Muscle of arm (tissue), 12 donors: Measurements from ENCODE around the gene TGM2. TPM values are rescaled to one million over a fixed set of nuclear protein-coding genes. Genes with fewer than 3 reads are reported as not detected.

ENCODE experiments used
- DNase-seq: peaks from one replicate; pipeline ENCODE4 v3.0.0-alpha.2; 2013
- polyA plus RNA-seq, 12 donors: library from polyadenylated mRNA; unstranded; fragments of 120-200 nt; gene quantifications; one replicate each; pipeline ENCODE4 v1.2.1, GENCODE V29; 2013; ENCODE audit not compliant: insufficient read length in 12 of 12

The TGM2 gene
- polyA plus RNA-seq, 12 donors = 9.5 to 71.6 (median 12.8) TPM; not detected in 1

DNA sequence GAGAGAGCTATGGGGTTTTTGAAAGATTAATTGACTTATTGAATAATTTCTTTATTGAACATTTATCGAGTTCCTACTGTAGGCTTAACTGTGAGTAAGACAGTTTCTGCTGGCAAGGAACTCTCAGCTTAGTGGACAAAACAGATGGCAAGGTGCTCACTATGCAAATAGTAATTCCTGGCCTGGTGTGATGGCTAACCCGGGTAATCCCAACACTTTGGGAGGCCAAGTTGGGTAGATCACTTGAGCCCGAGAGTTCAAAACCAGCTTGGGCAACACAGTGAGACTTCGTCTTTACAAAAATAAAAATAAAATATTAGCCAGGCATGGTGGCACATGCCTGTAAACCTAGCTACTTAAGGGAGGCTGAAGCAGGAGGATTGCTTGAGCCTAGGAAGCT is 13.5 kb upstream of the TGM2 start:
- no peak for DNase-seq

DNA sequence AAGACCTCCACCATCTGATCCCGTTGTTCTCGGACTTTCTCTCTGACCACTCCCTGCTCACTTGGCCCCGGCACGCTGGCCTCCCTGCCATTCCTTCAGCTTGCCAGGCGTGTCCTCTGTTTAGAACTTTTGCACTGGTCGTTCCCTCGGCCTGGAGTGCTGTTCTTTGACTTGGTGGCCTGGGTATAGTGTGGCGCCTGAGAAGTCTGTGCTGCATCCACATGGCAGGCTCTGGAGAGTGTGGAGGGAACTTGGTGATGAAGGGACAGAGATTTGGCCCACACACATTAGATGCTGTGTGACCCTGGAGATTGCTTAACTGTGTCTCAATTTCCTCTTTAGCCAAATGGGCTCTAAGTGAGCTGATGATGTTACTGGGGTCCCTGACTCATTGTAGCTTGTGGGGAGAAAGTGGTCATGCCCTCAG is 13.0 kb upstream of the TGM2 start:
- DNase-seq = no peak

DNA sequence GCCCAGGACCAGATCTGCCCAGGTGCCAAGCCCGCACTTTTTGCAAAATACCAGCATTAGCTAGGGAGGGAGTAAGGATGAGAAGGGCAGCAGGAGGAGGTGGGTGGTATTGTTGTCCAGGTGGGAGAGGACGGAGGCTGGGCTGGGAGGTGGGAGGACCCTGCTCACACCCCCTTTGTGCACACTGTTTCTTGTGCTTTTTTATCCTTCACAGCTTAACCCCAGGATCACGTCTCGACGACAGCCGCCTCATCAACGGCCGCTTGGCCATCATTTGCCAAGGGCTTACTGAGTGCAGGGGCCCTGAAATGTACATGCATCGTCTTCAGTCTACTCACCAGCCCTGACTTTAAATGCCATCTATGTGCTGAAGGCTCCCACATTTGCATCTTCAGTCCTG is 12.1 kb upstream of the TGM2 start:
- no peak for DNase-seq

DNA sequence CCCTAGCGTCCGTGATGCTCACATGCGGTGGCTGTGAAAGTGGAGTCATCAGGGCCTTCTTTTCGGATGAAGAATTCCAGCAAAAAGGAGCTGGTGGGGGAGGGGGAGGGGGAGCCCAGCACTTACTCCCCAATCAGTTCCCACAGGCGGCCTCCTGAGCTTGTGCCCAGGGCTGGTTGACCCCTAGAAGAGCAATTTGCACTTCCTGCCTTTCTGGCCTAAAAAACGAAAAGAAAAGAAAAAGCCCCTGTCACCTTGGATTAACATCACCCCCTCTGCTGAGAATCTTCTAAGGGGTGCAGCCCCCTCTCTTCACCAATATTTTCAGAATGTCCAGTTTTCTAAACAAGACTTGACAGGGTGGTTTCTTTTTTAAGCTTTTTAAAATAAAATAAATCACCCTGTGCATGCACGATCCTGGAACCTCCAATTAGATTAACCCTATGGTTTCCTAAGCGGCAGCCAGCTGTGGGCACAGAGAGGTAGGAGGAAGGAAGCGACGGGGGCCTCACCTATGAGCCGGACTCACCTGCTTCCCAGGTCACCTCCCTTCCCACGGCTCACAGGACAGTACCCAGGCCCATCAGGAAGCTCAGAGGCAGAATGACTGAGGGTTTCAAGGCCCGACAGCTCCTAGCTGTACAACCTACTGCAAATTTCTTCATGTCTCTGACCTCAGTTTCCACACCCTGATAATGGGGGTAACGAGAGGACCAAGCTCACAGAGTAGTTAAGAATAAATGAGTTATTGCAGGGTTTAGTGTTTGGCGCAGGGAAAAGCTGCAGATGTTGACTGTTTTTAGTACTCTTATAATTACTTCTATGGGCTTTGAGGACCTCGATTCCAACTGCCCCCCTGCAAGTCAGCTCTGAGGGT is 10.5 kb upstream of the TGM2 start:
- DNase-seq = no peak

DNA sequence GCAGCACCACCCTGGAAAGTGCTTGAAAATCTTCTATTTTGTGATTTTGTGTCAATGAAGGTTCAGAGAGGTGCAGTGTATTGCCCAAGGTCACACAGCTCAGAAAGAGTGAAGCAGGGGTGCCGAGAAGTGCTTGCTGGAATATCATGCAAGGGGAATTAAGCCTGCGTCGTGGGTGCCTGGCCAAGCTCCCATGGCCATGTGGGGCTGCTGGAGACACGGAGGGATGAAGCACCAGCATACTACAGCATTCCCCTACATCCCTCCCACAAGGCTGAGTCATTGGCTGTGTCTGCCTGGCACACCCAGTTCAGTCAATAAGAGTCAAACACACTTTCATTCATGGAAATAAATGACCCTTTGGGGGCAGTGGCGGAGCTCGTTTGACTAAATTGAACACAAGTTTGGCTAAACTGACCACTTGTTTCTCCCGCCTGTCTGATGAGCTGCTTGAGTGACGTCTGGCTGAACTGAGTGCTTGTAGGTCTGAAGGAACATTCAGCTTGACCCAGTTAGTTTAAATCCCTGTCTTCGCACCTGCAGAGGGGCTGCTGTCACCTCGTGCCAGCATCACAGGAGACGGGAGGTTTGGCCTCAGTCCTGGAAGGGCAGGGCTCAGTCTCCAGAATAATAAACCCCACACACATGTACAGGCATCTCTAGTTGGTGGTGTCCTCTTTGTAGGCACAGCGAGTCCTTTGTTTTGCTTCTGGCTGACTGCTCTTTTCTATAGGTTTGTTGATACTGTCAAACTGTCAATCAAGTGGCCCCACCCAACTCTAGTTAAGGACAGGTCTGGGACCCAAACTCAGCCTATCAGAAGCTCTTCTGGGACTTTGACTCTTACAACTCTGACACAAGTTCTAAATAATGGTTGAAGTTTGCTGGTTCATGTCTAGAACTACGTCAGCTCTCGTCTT is 8.4 kb upstream of the TGM2 start:
- no peak for DNase-seq

DNA sequence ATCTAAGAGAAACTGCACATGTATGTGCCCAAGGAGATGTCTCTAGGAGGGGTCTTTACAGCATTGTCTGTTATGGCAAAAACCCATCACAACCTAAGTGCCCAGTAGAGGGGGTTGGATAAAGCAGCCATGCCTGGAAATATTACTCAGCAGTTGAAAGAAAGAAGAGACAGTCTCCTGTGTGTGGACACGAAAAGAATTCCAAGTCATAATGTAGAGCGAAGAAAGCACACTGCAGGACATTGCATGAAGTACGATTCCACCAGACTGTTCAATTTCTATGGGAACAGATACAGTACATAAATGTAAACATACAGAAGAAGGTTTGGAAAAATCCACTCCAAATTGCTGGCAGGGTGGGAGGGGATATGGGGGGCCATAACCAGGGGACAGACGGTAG is 7.3 kb upstream of the TGM2 start:
- DNase-seq = no peak

DNA sequence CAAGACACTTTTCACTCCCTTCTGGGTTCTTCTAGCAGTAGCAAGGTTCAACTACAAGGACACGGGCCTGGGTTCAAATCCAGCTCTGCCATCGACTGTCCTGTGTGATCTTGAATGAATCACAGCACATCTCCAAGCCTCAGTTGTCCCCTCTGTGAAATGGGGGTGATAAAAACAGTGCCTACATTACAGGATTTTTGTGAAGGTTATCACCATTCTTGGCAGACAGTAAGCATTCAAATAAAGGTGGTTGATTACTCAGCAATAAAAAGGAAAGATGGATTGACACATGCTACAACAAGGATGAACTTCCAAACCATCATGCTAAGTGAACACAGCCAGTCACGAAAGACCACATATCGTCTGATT is 6.6 kb upstream of the TGM2 start:
- DNase-seq = no peak

DNA sequence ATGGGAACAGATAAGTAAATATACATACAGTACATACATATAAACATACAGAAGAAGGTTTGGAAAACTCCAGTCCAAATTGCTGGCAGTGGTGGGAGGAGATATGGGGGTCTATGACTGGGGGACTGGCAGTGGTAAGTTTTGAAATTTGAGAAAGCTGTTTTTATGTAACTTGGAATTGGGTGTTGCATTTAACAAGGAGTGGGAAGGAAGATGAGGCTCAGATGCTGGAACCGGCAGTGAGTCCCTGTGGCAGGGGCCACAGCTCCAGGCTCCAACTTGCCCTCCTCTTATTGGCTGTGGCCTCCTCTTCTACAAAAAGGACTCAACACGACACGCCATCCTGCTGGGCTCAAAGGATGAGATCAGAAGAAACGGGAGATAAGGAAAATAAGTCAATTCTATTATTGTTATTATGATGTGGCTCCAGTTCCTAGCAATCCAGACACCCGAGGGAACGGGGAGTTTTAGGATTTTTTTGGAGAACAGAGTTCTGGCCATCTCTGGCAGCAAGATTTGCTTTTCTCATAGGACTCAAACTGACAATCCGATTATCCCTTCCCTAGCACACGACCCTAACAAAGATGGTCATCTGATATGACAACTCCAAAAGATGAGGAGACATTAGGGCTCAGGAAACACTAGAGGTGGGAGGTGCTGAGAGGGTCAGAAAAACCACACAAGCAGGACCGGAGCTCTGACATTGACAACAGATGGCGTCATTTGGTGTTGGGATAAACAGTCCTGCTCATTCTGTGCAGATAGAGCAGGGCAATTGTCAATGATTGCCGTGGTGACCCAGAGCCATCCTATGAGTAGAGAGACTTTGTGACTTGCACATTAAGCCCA is 6.0 kb upstream of the TGM2 start:
- DNase-seq = no peak

DNA sequence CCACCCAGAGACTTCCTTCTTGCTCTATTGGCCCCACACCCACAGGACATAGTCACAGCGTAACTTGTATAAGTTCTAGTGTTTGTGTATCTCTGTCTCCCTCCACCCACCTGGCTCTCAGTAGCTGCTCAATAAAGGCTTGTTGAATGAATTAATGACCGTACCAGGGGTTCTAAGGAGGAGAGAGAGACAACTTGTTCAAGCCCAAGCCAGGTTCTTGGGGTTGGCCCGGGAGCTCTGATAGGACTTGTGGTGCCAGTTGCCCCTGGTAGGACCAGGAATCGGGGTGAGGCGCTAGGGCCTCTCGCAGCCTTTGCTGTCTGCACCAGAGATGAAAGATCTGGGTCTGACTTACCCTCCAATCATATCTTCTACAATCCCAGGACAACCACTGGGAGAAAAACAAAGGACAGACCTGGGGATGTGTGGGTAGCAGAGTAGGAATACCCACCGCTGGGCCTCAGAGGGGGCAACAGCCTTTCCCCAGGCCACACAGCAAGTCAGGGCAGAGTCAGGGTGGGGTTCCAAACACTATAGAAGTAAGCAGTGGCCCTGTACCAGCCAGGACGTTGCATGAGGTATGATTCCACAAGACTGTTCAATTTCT is 5.3 kb upstream of the TGM2 start:
- DNase-seq = no peak

DNA sequence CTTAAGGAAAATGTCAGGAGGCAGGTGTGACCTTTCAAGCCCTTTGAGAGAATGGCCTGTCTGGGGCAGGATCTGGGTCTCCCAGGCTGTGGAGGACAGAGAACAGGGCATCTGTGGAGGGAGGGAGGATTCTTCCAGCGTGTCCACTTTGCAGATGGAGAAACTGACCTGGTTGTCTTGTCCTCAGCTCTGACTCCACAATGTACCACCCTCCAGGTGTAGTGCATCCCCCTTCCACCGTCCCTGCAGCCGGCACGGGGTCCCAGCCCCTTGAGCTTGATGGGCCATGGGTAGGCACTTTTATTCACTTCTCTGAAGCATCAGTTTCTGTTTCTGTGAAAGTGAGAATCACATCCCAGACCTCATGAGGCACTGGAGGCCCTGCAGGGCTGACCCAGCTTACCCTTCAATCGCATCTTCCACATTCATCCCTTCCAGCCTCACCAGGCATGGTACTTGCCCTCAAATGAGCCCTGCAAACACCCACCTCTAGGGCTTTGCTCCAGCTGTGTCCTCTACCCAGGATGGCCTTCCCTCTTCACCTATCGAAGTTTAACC is 4.6 kb upstream of the TGM2 start:
- DNase-seq = no peak

DNA sequence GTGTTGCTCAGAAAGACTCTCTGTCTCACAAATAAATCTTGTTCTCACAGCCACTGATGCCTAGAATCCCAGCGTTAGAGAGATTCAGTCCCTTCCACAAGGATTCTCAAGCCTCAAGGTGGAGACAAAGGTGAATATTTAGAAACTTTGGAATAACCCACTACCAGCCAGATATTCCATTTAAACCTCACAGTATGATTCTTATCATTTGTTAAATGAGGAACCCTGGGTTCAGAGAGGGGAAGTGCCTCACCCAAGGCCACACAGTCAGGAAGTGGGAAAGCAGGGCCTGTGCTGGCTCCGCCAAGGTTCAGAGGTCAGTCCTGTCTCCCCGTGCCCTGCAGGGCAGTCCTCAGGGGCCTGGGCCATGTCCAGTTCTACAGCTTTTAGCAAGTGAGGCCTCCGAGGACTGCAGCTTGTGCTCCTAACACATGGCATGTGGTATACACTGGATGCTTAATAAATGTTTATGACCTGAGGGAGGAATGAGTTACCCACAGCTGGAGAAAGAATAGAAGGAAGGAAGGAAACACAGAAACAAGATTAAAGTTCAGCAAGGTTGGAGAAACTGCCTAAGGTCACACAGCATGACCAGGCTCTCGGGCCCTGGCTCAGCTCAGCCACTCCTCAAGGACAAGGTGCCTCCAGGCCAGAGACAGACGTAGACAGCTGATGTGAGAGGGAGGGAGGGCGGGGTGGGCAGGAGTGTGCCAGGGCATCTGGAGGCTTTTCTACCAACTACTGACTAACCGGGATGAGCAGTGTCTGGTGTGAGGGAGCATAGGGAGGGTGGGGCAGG is 3.9 kb upstream of the TGM2 start:
- DNase-seq = no peak

DNA sequence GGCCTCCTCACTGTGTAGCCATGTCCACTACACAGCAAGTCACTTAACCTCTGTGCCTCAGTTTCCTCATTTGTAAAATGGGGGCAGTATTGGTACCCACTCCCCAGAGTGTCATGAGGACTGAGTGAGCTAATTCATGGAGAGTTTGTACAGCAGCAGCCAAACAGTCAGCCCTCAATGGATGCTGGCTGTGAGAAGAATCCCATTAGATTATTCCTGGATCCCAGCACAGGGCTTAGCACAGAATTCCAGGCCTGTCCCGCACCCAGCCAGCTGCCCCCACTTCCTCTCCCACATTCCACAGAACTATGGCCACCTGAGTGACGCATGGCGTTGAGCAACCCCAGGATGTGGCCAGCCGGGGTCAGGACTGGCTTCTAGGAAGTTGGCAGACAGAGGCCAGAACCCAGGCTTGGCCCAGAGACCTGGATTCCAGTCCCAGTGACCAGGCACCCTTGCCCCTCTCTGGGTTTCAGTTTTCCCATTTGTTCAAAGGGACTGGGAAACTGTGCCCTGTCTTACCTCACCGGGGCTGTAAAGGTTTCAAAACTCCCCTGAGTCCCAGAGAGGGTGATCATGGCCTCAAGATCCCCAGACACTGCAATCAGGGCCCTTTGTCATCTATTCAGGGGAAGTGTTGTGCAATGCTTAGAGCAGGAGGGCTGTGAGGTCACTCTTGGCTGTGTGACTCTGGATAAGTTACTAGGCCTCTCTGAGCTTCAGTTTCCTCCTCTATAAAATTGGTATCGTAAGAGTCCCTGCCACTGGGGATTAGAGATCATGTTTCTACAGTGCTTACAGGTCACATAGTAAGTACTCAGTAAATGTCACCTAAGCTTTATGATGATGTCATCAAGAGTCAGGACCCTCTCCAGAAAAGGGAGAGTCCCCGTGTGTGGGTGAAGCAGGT is 3.0 kb upstream of the TGM2 start:
- DNase-seq = no peak

DNA sequence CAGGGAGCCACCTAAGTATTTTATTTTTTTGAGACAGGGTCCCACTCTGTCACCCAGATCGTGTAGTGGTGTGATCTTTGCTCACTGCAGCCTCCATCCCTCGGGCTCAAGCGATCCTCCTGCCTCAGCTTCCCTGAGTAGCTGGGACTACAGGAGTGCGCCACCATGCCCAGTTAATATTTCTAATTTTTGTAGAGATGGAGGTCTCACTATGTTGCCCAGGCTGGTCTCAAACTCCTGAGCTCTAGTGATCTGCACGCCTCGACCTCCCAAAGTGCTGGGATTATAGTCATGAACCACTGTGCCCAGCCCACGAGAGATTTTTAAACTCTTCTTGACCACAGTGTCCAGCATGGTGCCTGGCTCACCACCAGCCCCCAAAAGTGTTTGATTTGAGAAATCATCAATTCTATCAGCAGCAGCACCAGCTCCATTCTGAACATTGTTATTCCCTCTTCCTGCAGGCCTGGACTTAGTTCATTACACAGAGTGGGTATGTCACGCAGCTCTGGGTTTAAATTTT is 2.3 kb upstream of the TGM2 start:
- no peak for DNase-seq

DNA sequence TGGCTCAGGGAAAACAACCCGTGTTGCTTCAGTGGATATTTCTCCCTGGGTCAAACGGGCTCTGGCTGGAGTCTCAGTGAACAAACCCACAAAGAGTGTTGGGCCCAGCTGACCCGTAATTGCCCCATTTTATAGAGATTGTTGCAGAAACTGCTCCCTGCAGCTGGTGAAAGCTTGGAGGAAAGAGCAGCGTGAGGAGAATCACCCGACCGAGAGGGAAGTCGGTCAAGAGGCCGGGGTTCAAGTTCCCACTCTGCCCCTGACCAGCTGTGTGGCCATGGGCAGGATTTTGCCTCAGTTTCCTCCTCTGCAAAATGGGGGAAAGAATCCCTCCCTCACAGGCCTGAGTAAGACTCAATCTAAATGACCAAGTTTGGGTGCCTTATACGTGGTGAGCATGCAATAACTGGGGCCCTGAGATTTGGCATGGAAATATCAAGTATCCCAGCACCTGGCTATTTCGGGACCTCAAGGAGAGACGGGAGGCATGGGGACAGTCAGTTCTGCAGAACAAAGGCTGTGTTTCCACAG is 1.7 kb upstream of the TGM2 start:
- DNase-seq = no peak

DNA sequence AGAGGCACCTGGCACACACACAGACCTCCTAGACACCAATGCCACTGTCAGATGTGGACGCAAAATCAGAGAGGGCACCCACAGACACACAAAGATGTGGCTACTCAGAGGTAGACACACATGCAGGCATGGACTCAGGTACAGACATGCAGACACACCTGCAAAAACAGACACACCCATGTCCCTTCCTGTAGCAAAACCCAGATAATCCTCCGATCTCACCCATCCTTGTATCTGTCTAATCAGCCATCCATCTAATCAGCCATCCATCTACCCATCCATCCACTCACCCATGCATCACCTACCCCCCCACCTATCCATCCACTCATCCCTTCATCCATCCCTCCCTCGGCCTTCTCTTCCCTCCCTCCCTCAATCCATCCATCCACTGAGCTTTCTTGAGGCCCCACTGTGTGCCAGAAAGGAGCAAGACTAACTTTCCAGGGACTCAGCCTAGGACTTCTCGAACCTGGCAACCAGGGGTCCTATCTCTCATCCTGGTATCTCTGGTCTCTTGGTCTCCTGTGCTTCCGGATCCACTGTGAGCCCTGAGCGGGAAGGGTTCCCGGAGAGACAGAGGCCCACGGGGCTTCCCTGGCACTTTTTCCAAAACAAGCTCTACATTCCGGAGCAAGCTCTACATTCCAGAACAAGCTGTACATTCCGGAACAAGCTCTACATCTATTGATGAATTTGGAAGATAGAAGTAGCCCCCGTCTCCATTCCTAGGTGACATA is 1.1 kb upstream of the TGM2 start:
- no peak for DNase-seq

DNA sequence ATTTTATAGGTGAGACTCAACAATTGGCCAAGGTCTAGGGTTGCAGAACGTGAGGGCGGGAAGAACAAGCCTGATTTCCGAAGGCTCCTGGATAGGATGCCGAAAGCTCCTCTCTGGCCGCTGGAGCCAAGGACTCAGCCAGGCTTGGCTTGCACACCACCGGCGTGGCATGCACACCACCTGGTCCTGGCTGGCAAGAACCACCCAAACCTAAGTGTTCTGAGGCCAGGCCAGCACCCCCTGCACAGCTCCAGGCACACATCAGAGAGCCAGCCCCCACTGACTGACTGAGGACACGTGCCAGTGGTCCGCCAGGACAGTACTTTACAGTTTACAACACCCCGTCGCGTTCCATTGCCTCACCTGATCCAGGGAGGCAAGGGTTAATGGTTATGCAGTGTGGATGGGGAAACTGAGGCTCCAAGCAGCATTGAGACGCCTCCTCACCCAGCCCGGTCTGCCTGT is 414 bp downstream of the TGM2 start:
- DNase-seq = no peak

DNA sequence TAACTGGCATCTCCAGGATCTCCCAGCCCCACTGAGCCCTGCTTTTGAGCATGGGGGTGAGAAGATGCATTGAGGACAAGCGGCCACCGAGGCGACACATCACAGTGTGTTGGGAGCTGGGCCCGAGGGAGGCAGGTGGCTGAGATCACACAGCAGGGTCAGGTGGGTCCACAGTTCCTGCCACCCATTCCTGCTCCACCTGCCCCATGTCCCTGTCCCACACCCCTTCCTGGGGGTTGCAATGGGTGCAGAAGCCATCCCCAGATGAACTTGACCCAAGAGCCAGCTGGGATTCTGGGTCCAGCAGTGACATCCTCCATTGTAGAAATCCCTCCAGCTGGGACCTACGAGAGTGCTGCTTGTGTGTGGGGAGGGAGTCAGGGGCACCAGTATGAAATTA is 1.0 kb downstream of the TGM2 start:
- no peak for DNase-seq
